C4-2B (cell line): ENCODE measurements around the gene DCK.

Source experiments
- CTCF ChIP-seq: fragments of 450-650 bp; conservative IDR thresholded peaks from 2 replicates; pipeline ENCODE4 v1.5.1; 2017; ENCODE audit warnings: mild to moderate bottlenecking
- ZFX ChIP-seq: fragments of 450-650 bp; IDR thresholded peaks from 2 replicates; pipeline ENCODE4 v1.6.1; 2017

GRCh38 chr4:71052034-71052433, 58.6 kb downstream of the DCK start:
- no peak for TF ChIP-seq CTCF
- no peak for TF ChIP-seq ZFX
